Measurements from ENCODE around the gene CFAP119. TPM values are rescaled to one million over a fixed set of nuclear protein-coding genes. Genes with fewer than 3 reads are reported as not detected.
"Not testable (repeated sequence)": the region's sequence is repeated elsewhere in the genome, so short reads cannot be mapped to it uniquely, and the experiment has no call there.

The CFAP119 gene
- 5.2 TPM for total RNA-seq (ENCODE audit: unreplicated experiment)
- long read RNA-seq, partial matches to known transcripts: 0 of 4 reads
- long read RNA-seq, other reads (novel, unspliced or antisense): 4 of 4 reads

DNA sequence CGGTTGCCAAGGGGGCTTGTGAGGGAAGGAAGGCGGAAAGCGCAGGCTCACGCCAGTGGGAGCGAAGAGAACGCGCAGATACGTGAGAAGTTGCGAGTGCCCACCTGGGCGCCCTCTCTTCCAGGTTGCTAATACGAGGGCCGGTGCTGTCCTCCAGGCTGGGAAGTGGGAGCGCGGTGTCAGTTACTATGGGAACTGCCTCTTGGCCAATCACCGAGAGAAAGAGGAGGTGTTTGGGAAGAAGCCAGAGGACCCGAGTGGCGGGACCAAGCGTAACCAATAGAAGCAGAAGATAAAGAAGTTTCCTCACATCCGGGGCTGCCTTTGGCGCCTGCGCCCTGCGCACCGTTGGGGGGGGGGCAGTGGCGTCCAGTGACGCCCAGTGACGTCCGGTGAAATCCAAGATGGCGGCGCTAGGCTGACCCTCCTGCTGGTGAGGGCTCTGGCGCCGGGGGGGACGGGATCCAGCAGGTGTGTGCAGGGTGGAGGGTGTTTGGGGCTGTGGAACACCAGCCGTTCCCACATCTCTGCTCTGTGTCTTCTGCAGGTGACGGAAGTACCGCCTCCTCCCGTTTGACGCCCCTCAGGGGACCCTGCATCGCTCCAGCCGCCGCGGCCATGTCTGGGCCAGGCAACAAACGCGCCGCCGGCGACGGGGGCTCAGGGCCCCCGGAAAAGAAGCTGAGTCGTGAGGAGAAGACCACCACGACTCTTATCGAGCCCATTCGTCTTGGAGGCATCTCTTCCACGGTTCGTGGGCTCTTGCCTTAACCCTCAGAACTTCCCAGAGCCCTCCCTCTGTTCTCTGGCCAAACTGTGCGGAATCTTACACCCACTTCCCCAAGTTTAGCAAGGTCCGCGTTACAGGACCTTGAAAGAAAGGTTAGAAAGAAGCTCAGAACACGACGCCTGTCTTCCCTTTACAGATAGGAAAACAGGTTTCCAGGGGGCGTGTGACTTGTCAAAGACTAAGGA is at the start of gene CFAP119, which contains the start of gene RNF40:
CFAP119 (minus strand) TSS at position 135 of the 975 bp plus-strand sequence. CDS start 314 bp downstream, outside the sequence.
RNF40 (plus strand) TSS at position 395 of the 975 bp plus-strand sequence; CDS start at position 619, 224 bp downstream.
- peaks cover 20% of the 10 kb centered on the region for H3K27me3 Mint-ChIP-seq (ENCODE audit: unreplicated experiment)
- peaks cover 21% of the 10 kb centered on the region for H3K4me1 Mint-ChIP-seq (ENCODE audit: unreplicated experiment)
- DNase-seq (ENCODE audit: low spot score): peak; percentile 96
- TF ChIP-seq, protein P1, sequence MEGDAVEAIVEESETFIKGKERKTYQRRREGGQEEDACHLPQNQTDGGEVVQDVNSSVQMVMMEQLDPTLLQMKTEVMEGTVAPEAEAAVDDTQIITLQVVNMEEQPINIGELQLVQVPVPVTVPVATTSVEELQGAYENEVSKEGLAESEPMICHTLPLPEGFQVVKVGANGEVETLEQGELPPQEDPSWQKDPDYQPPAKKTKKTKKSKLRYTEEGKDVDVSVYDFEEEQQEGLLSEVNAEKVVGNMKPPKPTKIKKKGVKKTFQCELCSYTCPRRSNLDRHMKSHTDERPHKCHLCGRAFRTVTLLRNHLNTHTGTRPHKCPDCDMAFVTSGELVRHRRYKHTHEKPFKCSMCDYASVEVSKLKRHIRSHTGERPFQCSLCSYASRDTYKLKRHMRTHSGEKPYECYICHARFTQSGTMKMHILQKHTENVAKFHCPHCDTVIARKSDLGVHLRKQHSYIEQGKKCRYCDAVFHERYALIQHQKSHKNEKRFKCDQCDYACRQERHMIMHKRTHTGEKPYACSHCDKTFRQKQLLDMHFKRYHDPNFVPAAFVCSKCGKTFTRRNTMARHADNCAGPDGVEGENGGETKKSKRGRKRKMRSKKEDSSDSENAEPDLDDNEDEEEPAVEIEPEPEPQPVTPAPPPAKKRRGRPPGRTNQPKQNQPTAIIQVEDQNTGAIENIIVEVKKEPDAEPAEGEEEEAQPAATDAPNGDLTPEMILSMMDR (IDR thresholded peaks at IDR 0.05; ENCODE audit: unreplicated experiment): no peak
- peaks cover 45% of the 10 kb centered on the region for H3K36me3 Mint-ChIP-seq (ENCODE audit: low read depth, unreplicated experiment)
- no peaks in the 10 kb centered on the region for H3K9me3 Mint-ChIP-seq (ENCODE audit: unreplicated experiment)
- H3K4me3 Mint-ChIP-seq (ENCODE audit: unreplicated experiment): peak within 1 kb of the TSS; percentile 95
- peak within 1 kb of the TSS; percentile 93 for H3K27ac Mint-ChIP-seq (ENCODE audit: unreplicated experiment)

DNA sequence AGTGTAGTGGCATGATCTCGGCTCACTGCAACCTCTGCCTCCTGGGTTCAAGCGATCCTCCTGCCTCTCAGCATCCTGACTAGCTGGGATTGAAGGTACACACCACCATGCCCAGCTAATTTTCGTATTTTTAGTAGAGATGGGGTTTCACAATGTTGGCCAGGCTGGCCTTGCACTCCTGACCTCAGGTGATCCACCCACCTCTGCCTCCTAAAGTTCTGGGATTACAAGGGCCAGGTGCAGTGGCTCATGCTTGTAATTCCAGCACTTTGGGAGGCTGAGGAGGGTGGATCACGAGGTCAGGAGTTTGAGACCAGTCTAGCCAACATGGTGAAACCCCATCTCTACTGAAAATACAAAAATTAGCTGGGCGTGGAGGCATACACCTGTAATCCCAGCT is 47.8 kb upstream of the CFAP119 start:
- not testable (repeated sequence) for H3K27me3 Mint-ChIP-seq (ENCODE audit: unreplicated experiment); H3K4me3 Mint-ChIP-seq (ENCODE audit: unreplicated experiment)

DNA sequence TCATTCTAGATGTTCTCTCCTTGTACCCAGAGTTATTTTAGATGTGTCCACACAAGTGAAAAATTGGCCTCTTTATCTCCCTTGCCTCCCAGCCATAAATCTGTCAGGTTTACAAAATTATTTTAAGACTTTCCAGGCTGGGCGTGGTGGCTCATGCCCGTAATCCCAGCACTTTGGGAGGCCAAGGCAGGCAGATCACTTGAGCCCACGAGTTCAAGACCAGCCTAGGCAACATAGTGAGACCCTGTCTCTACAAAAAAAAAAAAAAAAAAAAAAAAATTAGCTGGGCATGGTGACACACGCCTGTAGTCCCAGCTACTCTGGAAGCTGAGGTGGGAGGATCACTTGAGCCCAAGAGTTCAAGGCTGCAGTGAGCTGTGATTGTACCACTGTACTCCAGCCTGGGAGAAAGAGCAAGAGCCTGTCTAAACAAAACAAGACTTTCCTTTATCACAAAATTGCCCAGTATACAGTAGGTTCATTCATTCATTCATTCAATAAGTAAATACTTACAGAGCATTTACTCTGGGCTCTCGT is 47.1 kb upstream of the CFAP119 start:
- not testable (repeated sequence) for H3K4me1 Mint-ChIP-seq (ENCODE audit: unreplicated experiment); DNase-seq (ENCODE audit: low spot score); H3K9me3 Mint-ChIP-seq (ENCODE audit: unreplicated experiment); H3K4me3 Mint-ChIP-seq (ENCODE audit: unreplicated experiment); H3K36me3 Mint-ChIP-seq (ENCODE audit: low read depth, unreplicated experiment); H3K27ac Mint-ChIP-seq (ENCODE audit: unreplicated experiment); H3K27me3 Mint-ChIP-seq (ENCODE audit: unreplicated experiment)

More for the DNA sequence above, 47.8 kb upstream of the CFAP119 start:
- H3K27ac Mint-ChIP-seq (ENCODE audit: unreplicated experiment); H3K4me1 Mint-ChIP-seq (ENCODE audit: unreplicated experiment); DNase-seq (ENCODE audit: low spot score); H3K9me3 Mint-ChIP-seq (ENCODE audit: unreplicated experiment); H3K36me3 Mint-ChIP-seq (ENCODE audit: low read depth, unreplicated experiment): not testable (repeated sequence)

DNA sequence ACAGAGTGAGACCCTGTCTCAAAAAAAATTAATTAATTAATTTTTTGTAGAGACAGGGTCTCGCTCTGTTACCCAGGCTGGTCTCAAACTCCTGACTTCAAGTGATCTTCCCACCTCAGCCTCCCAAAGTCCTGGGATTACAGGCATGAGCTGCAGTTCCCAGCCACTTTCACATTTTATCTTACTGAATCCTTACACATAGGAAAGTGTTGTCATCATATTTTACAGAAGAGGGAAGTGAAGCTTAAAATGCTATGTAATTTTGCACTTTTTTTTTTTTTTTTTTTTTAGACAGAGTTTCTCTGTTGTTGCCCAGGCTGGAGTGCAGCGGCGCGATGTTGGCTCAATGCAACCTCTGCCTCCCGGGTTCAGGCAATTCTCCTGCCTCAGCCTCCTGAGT is 46.3 kb upstream of the CFAP119 start:
- H3K4me1 Mint-ChIP-seq (ENCODE audit: unreplicated experiment): peaks cover 8% of the 10 kb centered on the region
- H3K27ac Mint-ChIP-seq (ENCODE audit: unreplicated experiment): no peak overlapping the region
- H3K4me3 Mint-ChIP-seq (ENCODE audit: unreplicated experiment): no peak overlapping the region
- peaks cover 8% of the 10 kb centered on the region for H3K27me3 Mint-ChIP-seq (ENCODE audit: unreplicated experiment)
- TF ChIP-seq, protein P1 (IDR thresholded peaks at IDR 0.05; ENCODE audit: unreplicated experiment): no peak
- H3K36me3 Mint-ChIP-seq (ENCODE audit: low read depth, unreplicated experiment): no peaks in the 10 kb centered on the region
- DNase-seq (ENCODE audit: low spot score): no peak
- no peaks in the 10 kb centered on the region for H3K9me3 Mint-ChIP-seq (ENCODE audit: unreplicated experiment)

DNA sequence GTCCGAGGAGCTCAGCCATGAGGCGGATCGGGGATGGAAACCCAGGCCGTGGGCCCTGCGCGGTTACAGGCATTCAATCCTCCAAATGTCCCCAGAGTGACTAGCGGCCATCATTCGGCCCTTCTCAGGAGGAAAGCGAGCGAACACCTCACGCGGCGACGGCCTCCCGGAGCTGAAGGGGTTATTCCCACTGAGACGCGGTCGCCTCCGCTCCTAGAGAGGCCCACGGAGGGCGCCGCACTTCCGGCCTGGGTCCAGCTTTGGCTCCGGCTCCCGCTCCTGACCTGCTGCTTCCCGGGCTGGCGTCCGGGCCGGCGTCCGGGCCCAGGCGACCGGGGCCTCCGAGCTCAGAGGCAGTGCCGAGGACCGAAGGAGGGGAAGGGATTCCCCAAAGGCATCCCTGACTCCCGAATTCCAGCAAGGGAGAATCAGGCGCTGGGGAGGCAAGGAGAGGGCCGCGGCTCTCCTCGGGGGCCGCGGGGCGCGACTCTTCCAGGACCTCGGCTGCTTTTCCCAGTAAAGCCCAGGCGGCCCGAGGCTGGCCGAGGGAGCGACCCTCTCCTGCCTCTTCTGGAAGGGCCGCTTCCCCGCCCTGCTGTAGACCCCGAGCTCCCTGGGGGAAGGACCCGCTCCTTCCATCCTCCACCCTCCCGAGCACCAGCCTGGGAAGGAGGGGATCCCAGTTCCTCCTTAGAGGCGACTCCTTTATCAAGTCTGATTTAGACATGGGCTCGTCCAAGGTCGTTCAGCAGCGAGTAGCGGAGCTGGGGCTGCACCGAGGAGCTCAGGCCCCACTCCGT is 43.7 kb upstream of the CFAP119 start:
- Mint-ChIP-seq H3K27me3 (ENCODE audit: unreplicated experiment) (peaks cover 3% of the 10 kb centered on the region), H3K4me3 (ENCODE audit: unreplicated experiment) (peak overlapping the region; percentile 94), H3K36me3 (ENCODE audit: low read depth, unreplicated experiment) (no peaks in the 10 kb centered on the region), H3K27ac (ENCODE audit: unreplicated experiment) (no peak overlapping the region), H3K9me3 (ENCODE audit: unreplicated experiment) (no peaks in the 10 kb centered on the region), H3K4me1 (ENCODE audit: unreplicated experiment) (peaks cover 12% of the 10 kb centered on the region)
- TF ChIP-seq, protein P1 (IDR thresholded peaks at IDR 0.05; ENCODE audit: unreplicated experiment): no peak
- DNase-seq (ENCODE audit: low spot score): peak; percentile 77
